ENCODE measurements around the gene SUGP2. TPM values are rescaled to one million over a fixed set of nuclear protein-coding genes. Genes with fewer than 3 reads are reported as not detected.

Gene SUGP2
- polyA plus RNA-seq, 1 donor from 2014 or later = 204 TPM

GRCh38 chr19:19009951-19010350 lies 23.4 kb downstream of the SUGP2 start:
- no peak overlapping the region for H2AFZ ChIP-seq (ENCODE audit: low read depth, low read length)
- H3F3A ChIP-seq (ENCODE audit: insufficient read depth, low read length, poor library complexity, severe bottlenecking) = no peaks in the 10 kb centered on the region
- H3K9ac ChIP-seq (ENCODE audit: low read length) = no peak overlapping the region
- no peak overlapping the region for H3K27ac ChIP-seq (ENCODE audit: low read length)
- no peaks in the 10 kb centered on the region for H3K9me2 ChIP-seq (ENCODE audit: insufficient read depth, low read length)
- no peaks in the 10 kb centered on the region for H3K79me2 ChIP-seq (replicated peaks; ENCODE audit: insufficient read depth, low read length)
- no peaks in the 10 kb centered on the region for H3K9me3 ChIP-seq (ENCODE audit: low read length)
- no peaks in the 10 kb centered on the region for H3K27me3 ChIP-seq (ENCODE audit: insufficient read depth, low read depth, low read length)
- no peaks in the 10 kb centered on the region for H4K20me1 ChIP-seq (ENCODE audit: insufficient read depth)
- no peak overlapping the region for H3K4me3 ChIP-seq (ENCODE audit: low read length)
- H3K4me2 ChIP-seq (ENCODE audit: low read length) = no peak overlapping the region
- H3K36me3 ChIP-seq (ENCODE audit: insufficient read depth, low read length) = peaks cover 7% of the 10 kb centered on the region
- TF ChIP-seq TAF1 (IDR thresholded peaks at IDR 0.05; ENCODE audit: low read depth) (no peak), EP300 (conservative IDR thresholded peaks at IDR 0.05; ENCODE audit: poor library complexity, severe bottlenecking) (no peak)

GRCh38 chr19:19006213-19006612 lies 27.1 kb downstream of the SUGP2 start:
- H4K20me1 ChIP-seq (ENCODE audit: insufficient read depth) = no peaks in the 10 kb centered on the region
- H3K9me3 ChIP-seq (ENCODE audit: low read length) = no peaks in the 10 kb centered on the region
- no peak overlapping the region for H2AFZ ChIP-seq (ENCODE audit: low read depth, low read length)
- no peaks in the 10 kb centered on the region for H3K9me2 ChIP-seq (ENCODE audit: insufficient read depth, low read length)
- H3K79me2 ChIP-seq (replicated peaks; ENCODE audit: insufficient read depth, low read length) = no peaks in the 10 kb centered on the region
- H3K4me2 ChIP-seq (ENCODE audit: low read length) = no peak overlapping the region
- H3K36me3 ChIP-seq (ENCODE audit: insufficient read depth, low read length) = no peaks in the 10 kb centered on the region
- H3K4me3 ChIP-seq (ENCODE audit: low read length) = no peak overlapping the region
- TF ChIP-seq EP300 (conservative IDR thresholded peaks at IDR 0.05; ENCODE audit: poor library complexity, severe bottlenecking) (no peak), RAD21 (conservative IDR thresholded peaks at IDR 0.05) (no peak), TAF1 (IDR thresholded peaks at IDR 0.05; ENCODE audit: low read depth) (no peak), EZH2 (IDR thresholded peaks at IDR 0.05; ENCODE audit: borderline replicate concordance, insufficient read depth, low read length, poor library complexity, severe bottlenecking) (no peak), REST (IDR thresholded peaks at IDR 0.05; ENCODE audit: borderline replicate concordance) (no peak), SMC3 (conservative IDR thresholded peaks at IDR 0.05; ENCODE audit: poor library complexity) (no peak)
- no peak overlapping the region for H3K9ac ChIP-seq (ENCODE audit: low read length)
- no peaks in the 10 kb centered on the region for H3F3A ChIP-seq (ENCODE audit: insufficient read depth, low read length, poor library complexity, severe bottlenecking)
- no peak overlapping the region for H3K27ac ChIP-seq (ENCODE audit: low read length)
- no peaks in the 10 kb centered on the region for H3K27me3 ChIP-seq (ENCODE audit: insufficient read depth, low read depth, low read length)

GRCh38 chr19:19004144-19004543 lies 29.2 kb downstream of the SUGP2 start:
- Histone ChIP-seq H3K27ac (ENCODE audit: low read length) (no peak overlapping the region), H3K9ac (ENCODE audit: low read length) (no peak overlapping the region), H3K9me3 (ENCODE audit: low read length) (no peaks in the 10 kb centered on the region), H4K20me1 (ENCODE audit: insufficient read depth) (no peaks in the 10 kb centered on the region), H3F3A (ENCODE audit: insufficient read depth, low read length, poor library complexity, severe bottlenecking) (no peaks in the 10 kb centered on the region), H3K36me3 (ENCODE audit: insufficient read depth, low read length) (no peaks in the 10 kb centered on the region), H3K4me2 (ENCODE audit: low read length) (no peak overlapping the region), H3K27me3 (ENCODE audit: insufficient read depth, low read depth, low read length) (no peaks in the 10 kb centered on the region), H3K79me2 (replicated peaks; ENCODE audit: insufficient read depth, low read length) (no peaks in the 10 kb centered on the region), H3K4me3 (ENCODE audit: low read length) (no peak overlapping the region), H2AFZ (ENCODE audit: low read depth, low read length) (no peak overlapping the region), H3K9me2 (ENCODE audit: insufficient read depth, low read length) (no peaks in the 10 kb centered on the region)
- TF ChIP-seq MXI1 (conservative IDR thresholded peaks at IDR 0.05; ENCODE audit: poor library complexity, severe bottlenecking) (no peak), RAD21 (conservative IDR thresholded peaks at IDR 0.05) (no peak), REST (IDR thresholded peaks at IDR 0.05; ENCODE audit: borderline replicate concordance) (no peak), TAF1 (IDR thresholded peaks at IDR 0.05; ENCODE audit: low read depth) (no peak), CTCF (IDR thresholded peaks at IDR 0.05; ENCODE audit: poor library complexity, severe bottlenecking) (no peak), EZH2 (IDR thresholded peaks at IDR 0.05; ENCODE audit: borderline replicate concordance, insufficient read depth, low read length, poor library complexity, severe bottlenecking) (no peak), POLR2AphosphoS5 (IDR thresholded peaks at IDR 0.05) (no peak), SMC3 (conservative IDR thresholded peaks at IDR 0.05; ENCODE audit: poor library complexity) (no peak), EP300 (conservative IDR thresholded peaks at IDR 0.05; ENCODE audit: poor library complexity, severe bottlenecking) (no peak)

Data from neural cell (in vitro differentiated cells).